ENCODE measurements around the gene CACNA1D.
A peak's percentile ranks its signal among the peaks of the same experiment; 100 is the strongest.

CACNA1D gene

DNA sequence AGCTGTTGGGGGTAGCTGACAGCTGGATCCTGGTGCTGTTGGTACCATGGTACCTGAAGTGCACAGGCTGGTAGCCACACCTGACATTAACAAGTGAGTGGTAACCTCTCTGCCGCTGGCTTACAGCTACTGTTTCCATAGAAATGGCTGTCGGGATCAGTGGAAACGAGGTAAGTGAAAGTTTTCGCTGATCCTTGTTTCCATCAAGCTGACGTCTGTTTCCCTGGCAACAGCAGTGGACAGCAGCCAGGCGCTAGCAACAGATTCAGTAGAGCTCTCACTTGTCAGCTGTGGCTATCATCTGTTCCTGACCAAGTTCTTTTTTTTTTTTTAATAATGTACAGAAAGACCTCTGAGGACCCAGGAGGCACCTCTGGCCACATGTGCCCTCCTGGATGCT lies 185.6 kb downstream of the CACNA1D start:
- Mint-ChIP-seq H3K27ac (no peak overlapping the region), H3K27me3 (peaks cover 9% of the 10 kb centered on the region), H3K9me3 (no peaks in the 10 kb centered on the region), H3K4me1 (no peaks in the 10 kb centered on the region), H3K36me3 (no peaks in the 10 kb centered on the region), H3K4me3 (no peak overlapping the region)
- ATAC-seq (ENCODE audit: low read depth) = no peak
- no peak for DNase-seq (ENCODE audit: low spot score in 2 of 2)

DNA sequence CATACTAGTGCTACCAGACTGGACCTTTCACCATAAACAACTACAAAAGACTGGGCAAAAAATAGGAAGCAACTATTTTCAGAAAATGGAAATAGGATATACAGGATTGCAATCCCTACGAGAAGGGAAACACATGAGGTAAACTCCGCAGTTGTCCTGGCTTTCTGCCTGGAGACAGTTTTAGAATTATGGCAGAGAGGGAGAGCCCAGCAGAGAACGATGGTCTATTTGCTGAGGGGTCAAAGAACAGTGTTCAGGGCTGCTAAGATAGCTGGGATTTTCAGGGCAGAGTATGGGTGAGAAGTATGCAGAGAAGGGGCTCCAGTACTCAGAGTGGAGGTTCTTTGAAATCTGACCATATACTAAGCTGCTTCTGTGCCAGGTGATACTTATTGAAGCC lies 188.4 kb downstream of the CACNA1D start:
- Mint-ChIP-seq H3K4me3 (no peak overlapping the region), H3K36me3 (no peaks in the 10 kb centered on the region), H3K27me3 (peaks cover 7% of the 10 kb centered on the region), H3K4me1 (no peaks in the 10 kb centered on the region), H3K9me3 (no peaks in the 10 kb centered on the region), H3K27ac (no peak overlapping the region)
- ATAC-seq (ENCODE audit: low read depth) = no peak
- DNase-seq (ENCODE audit: low spot score in 2 of 2) = no peak

DNA sequence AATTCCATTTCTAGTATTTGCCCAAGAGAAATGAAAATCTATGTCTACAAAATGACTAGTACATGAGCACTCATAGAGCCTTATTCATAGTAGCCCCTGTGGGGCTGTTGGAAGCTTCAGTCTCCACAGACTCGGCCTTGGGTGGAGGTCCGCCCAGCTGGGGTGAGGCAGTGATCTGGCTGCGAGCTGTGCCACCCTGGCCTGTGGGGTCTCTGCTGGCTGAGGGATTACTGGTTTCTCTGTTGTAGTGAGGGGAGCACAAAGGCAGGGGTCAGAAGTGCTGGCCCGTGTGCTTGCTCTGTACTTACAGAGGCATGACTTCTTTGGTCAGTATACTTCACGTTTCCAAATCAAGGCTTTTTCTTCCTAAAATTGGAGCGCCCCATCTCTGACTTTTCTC lies 193.7 kb downstream of the CACNA1D start:
- peak in 1 of 2 donors; percentile 3 for DNase-seq (ENCODE audit: low spot score in 2 of 2)
- Mint-ChIP-seq H3K9me3 (no peaks in the 10 kb centered on the region), H3K27me3 (no peaks in the 10 kb centered on the region), H3K27ac (no peak overlapping the region), H3K4me1 (no peaks in the 10 kb centered on the region), H3K36me3 (no peaks in the 10 kb centered on the region), H3K4me3 (no peak overlapping the region)
- no peak for ATAC-seq (ENCODE audit: low read depth)

DNA sequence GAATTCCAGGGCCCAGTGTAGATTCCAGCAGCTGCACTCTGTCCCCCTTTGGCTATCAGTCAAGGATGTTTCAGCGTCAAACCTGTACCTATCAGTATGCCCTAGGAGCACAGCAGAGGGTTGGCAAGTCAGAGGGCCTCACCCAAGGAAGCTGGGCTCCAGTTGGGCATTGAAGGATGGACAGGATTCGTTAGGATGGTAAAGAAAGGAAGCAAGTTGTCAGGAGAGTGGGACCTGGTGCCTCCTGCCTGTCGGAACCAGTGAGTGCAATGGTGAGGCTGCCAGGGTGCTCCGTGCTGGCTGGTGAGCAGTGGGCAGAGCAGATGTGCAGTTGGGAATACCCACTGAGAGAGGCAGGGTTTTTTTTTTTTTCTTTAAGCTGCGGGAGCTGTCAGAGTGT lies 194.6 kb downstream of the CACNA1D start:
- H3K4me1 Mint-ChIP-seq = peaks cover 2% of the 10 kb centered on the region
- no peak overlapping the region for H3K27ac Mint-ChIP-seq
- no peaks in the 10 kb centered on the region for H3K9me3 Mint-ChIP-seq
- ATAC-seq (ENCODE audit: low read depth) (no peak), DNase-seq (ENCODE audit: low spot score in 2 of 2) (no peak)
- no peak overlapping the region for H3K4me3 Mint-ChIP-seq
- H3K27me3 Mint-ChIP-seq = no peaks in the 10 kb centered on the region
- no peaks in the 10 kb centered on the region for H3K36me3 Mint-ChIP-seq

DNA sequence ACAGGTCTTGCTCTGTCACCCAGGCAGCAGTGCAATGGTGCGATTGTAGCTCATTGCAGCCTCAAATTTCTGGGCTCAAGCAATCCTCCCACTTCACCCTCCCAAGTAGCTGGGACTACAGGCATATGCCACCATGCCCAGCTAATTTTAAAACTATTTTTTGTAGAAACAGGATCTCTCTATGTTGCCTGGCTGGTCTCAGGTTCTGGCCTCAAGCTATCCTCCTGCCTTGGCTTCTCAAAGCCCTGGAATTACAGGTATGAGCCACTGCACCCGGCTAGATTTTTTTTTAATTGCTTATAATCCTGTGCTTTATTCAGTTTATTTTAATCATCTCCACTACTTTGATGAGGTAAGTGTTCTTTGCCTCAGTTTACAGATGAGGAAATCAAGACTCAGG lies 195.3 kb downstream of the CACNA1D start:
- no peak overlapping the region for H3K27ac Mint-ChIP-seq
- no peaks in the 10 kb centered on the region for H3K9me3 Mint-ChIP-seq
- peaks cover 2% of the 10 kb centered on the region for H3K4me1 Mint-ChIP-seq
- no peaks in the 10 kb centered on the region for H3K27me3 Mint-ChIP-seq
- H3K4me3 Mint-ChIP-seq = no peak overlapping the region
- DNase-seq (ENCODE audit: low spot score in 2 of 2) = no peak
- no peak for ATAC-seq (ENCODE audit: low read depth)
- H3K36me3 Mint-ChIP-seq = no peaks in the 10 kb centered on the region

DNA sequence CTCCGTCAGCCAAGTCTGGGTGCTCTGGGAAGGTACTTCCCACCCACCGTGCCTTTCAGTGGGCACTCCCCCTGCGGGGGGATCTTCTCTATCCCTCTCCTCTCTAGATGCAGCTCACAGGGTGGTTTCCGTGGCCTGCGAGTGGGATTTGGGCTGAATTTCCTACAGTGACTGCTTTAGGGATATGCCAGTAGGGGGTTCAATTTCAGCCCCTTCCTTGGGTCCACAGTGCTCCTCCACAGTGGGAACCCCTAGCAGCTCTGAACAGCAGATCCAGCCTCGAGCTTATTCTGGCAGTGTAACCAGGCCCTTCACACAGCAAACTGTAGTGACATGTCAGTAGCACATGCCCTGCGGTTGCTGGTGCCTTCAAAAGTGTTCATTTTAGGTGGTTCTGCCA lies 196.1 kb downstream of the CACNA1D start:
- H3K9me3 Mint-ChIP-seq = no peaks in the 10 kb centered on the region
- H3K27me3 Mint-ChIP-seq = no peaks in the 10 kb centered on the region
- ATAC-seq (ENCODE audit: low read depth) = no peak
- no peak overlapping the region for H3K4me3 Mint-ChIP-seq
- H3K4me1 Mint-ChIP-seq = peaks cover 2% of the 10 kb centered on the region
- no peak for DNase-seq (ENCODE audit: low spot score in 2 of 2)
- no peak overlapping the region for H3K27ac Mint-ChIP-seq
- no peaks in the 10 kb centered on the region for H3K36me3 Mint-ChIP-seq

DNA sequence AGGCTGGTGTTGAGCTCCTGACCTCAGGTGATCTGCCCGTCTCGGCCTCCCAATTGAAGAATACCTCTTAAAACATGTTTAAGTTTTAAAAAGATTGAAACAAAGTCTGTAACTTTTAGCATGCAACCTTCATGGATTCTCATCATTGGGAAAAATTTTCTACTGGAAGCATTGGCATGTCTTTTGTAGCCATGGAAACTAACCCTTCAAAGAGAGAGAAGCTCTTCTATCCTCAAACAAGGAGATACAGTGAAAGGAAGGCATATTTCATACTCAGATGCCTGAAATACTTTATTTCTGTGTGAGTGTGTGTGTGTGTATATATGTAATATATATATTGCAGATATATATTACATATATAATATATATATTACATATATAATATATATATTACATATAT lies 196.9 kb downstream of the CACNA1D start:
- no peak overlapping the region for H3K27ac Mint-ChIP-seq

DNA sequence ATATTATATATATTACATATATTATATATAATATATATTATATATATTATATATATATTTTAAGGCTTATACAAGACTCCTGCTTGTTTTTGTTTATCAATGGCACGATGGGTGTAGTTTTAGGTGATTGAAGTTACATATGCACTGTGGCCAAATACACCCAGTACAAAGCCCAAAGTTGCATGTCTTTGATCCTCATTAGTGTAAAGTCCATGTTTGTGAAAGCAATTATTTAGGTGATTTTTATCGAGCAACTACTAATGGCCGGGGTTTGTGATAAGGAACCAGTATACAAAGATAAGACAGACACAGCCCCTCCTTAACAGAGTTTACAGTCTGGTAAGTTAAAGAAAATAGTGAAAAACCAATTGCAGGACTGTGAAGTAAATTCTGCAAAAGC lies 197.5 kb downstream of the CACNA1D start:
- no peak overlapping the region for H3K4me3 Mint-ChIP-seq
- H3K27me3 Mint-ChIP-seq = peaks cover under 1% of the 10 kb centered on the region
- H3K9me3 Mint-ChIP-seq = no peaks in the 10 kb centered on the region
- DNase-seq (ENCODE audit: low spot score in 2 of 2) (no peak), ATAC-seq (ENCODE audit: low read depth) (no peak)
- no peaks in the 10 kb centered on the region for H3K36me3 Mint-ChIP-seq
- H3K27ac Mint-ChIP-seq = no peak overlapping the region
- H3K4me1 Mint-ChIP-seq = peaks cover 2% of the 10 kb centered on the region

More for the DNA sequence above, 196.9 kb downstream of the CACNA1D start:
- Mint-ChIP-seq H3K4me1 (peaks cover 2% of the 10 kb centered on the region), H3K27me3 (no peaks in the 10 kb centered on the region), H3K36me3 (no peaks in the 10 kb centered on the region), H3K9me3 (no peaks in the 10 kb centered on the region), H3K4me3 (no peak overlapping the region)
- DNase-seq (ENCODE audit: low spot score in 2 of 2) (no peak), ATAC-seq (ENCODE audit: low read depth) (no peak)

DNA sequence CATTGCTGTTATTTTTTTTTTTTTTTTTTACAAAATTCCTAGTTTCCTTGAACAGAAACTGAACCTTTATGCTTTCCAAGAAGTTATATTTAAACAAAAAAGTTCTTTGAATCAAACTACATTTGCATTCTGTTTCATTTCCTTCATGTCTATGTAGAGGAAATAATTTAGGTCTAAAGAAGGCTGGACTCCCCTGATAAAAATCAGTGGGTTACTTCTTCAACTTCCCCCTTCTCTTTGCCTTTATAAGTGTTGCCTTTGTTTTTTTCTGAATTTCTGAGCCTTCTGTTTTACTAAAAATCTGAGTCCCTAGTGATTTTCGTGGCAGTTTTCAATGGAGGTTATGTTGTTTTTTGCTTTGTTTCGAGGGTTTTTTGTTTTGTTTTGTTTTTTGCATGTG lies 199.0 kb downstream of the CACNA1D start:
- Mint-ChIP-seq H3K27me3 (peaks cover 3% of the 10 kb centered on the region), H3K4me3 (no peak overlapping the region), H3K36me3 (no peaks in the 10 kb centered on the region), H3K4me1 (peaks cover 2% of the 10 kb centered on the region), H3K9me3 (no peaks in the 10 kb centered on the region), H3K27ac (no peak overlapping the region)
- ATAC-seq (ENCODE audit: low read depth) = no peak
- no peak for DNase-seq (ENCODE audit: low spot score in 2 of 2)

DNA sequence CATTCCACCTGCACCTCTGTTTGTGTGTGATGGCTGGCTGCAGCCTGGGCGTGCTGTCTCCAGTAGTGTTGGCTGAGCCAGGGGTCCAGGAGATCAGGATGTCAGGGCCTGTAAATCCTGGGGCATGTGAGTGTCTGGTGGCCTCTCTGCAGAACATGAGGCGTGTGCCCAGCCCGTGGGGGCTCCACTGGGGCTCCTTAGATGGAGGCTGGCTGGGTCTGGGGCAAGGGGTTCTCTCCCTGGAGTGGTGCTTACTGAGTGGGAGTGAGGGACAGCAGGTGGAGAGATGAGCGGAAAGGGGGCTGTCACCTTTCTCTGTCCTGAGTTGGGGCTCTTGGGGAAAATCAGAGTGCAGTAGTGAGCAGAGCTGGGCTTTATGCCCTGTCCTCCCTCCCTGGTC lies 199.6 kb downstream of the CACNA1D start:
- Mint-ChIP-seq H3K9me3 (no peaks in the 10 kb centered on the region), H3K4me3 (no peak overlapping the region), H3K27ac (no peak overlapping the region), H3K27me3 (peaks cover 3% of the 10 kb centered on the region), H3K36me3 (no peaks in the 10 kb centered on the region), H3K4me1 (peaks cover 2% of the 10 kb centered on the region)
- ATAC-seq (ENCODE audit: low read depth) = no peak
- DNase-seq (ENCODE audit: low spot score in 2 of 2) = no peak

DNA sequence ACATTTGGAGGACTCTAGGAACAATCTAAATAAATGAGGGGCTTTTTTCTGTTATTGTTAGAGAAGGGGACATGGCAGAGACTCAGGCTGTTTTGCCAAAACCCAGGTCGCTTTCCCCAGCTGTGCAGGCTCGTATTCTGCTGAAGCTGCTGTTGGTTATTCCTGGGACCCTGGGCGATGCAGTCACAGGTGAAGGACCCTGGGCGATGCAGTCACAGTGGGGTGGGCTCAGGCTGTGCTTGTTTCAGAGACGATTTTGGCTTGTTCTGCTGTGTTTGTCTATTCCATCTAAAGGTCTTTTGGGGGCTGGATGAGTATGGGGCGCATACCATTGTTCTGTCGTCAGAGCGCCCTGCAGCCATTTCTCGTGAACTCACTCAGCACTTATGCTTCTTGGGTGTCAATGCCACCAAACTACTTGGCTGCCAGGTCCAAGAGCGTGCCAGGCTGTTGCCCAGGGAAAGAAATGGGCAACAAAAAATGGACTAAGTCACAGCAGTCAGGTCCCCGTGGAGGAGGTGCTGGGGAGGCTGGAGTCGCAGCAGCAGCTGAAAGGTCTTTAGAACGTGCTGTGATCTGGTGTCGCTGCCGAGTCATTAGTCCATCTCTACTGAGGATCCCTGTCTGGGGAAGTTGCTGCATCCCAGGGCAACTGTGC lies 200.4 kb downstream of the CACNA1D start:
- Mint-ChIP-seq H3K4me1 (peaks cover 2% of the 10 kb centered on the region), H3K9me3 (no peaks in the 10 kb centered on the region), H3K4me3 (no peak overlapping the region), H3K27me3 (peaks cover 3% of the 10 kb centered on the region), H3K36me3 (no peaks in the 10 kb centered on the region), H3K27ac (no peak overlapping the region)
- ATAC-seq (ENCODE audit: low read depth) (no peak), DNase-seq (ENCODE audit: low spot score in 2 of 2) (no peak)

DNA sequence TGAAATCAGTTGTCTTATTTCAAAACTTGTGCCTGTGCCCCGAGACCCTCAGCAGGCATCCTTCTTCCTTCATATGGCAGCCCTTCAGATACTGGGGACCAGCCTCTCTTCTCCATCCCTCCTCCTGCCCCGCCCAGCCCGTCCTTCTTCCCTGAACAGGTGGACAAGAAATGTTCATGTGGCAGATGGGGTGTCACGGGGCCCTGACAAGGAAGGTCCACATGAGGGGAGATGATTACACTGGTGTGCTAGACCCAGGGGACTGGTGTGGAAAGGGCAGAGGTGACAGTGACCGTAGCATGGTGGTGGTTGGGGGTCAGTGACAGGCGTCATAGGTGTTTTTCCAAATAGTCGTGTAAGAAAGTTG lies 200.9 kb downstream of the CACNA1D start:
- no peaks in the 10 kb centered on the region for H3K9me3 Mint-ChIP-seq
- no peak overlapping the region for H3K27ac Mint-ChIP-seq
- no peak overlapping the region for H3K4me3 Mint-ChIP-seq
- no peaks in the 10 kb centered on the region for H3K36me3 Mint-ChIP-seq
- no peak for DNase-seq (ENCODE audit: low spot score in 2 of 2)
- peaks cover 3% of the 10 kb centered on the region for H3K27me3 Mint-ChIP-seq
- peaks cover 2% of the 10 kb centered on the region for H3K4me1 Mint-ChIP-seq
- ATAC-seq (ENCODE audit: low read depth) = no peak

DNA sequence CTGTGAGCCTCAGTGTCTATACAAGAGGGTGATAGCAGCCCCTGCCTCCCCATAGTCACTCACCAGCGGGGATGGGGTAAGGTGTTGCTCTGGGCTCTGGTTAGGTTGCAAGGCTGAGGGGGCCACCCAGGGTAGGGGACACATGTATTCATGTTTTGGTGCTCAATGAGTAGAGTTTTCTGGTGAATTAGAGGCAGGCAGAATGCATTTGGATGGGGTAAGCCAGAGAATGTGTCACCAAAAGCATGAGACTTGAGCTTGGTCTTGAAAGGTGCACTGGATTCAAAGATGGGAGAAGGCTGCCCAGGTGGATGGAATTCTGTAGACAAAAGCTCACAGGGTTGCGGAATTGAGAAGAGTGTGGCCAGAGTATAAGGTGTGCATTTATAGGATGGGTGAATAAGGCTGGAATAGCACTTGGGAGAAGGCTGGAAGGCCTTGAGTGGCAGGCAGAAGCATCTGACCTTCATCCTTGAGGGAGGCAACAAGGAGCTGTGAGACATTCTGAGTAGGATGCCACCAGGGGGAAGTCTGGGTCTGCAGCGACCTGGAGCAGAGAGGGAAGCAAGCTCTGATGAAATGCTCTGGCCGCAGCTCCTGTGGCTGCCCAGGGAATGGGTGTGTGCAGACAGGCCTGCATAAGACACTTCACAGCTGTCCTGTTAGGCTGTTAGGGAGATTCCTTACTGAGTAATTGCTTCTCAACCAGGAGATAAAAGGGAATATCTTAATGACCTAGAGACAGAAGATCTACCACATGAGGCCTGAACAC lies 202.2 kb downstream of the CACNA1D start:
- Mint-ChIP-seq H3K9me3 (no peaks in the 10 kb centered on the region), H3K27me3 (peaks cover 3% of the 10 kb centered on the region), H3K36me3 (no peaks in the 10 kb centered on the region), H3K27ac (no peak overlapping the region), H3K4me1 (peaks cover 2% of the 10 kb centered on the region), H3K4me3 (no peak overlapping the region)
- no peak for ATAC-seq (ENCODE audit: low read depth)
- peak in 1 of 2 donors; percentile 2 for DNase-seq (ENCODE audit: low spot score in 2 of 2)

DNA sequence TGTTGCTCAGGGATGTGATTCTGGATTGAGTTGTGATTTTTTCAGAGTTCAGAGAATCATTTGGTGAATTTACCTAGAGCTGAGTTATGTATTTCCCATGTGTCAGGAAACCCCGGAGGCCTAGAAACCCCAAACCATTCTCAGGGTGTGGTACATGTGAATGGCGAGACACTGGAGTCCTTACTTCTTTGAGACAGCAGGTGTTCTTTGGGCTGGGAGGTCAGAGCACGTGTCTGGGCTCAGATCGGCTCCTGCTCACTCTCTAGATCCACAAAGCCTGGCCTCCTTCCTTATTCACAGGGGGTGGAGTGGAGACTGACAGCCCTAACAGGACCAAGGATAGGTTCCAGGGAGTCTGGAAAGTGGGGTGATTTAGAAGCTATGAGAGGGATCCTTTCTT lies 206.0 kb downstream of the CACNA1D start:
- Mint-ChIP-seq H3K27me3 (peaks cover 5% of the 10 kb centered on the region), H3K36me3 (no peaks in the 10 kb centered on the region), H3K27ac (no peak overlapping the region), H3K4me3 (no peak overlapping the region), H3K4me1 (no peaks in the 10 kb centered on the region), H3K9me3 (no peaks in the 10 kb centered on the region)
- no peak for ATAC-seq (ENCODE audit: low read depth)
- no peak for DNase-seq (ENCODE audit: low spot score in 2 of 2)

All from memory B cell (primary cell).